Central memory CD4-positive, alpha-beta T cell (primary cell): ENCODE measurements around the gene YBX3.

Experiments used
- DNase-seq: peaks from one replicate; pipeline ENCODE4 v3.0.0; 2022

YBX3 gene

GRCh38 chr12:10668526-10668925, 54.6 kb downstream of the YBX3 start:
- no peak for DNase-seq

- DNase-seq, result no peak
Observed at GRCh38 chr12:10667581-10667980, 55.5 kb downstream of the YBX3 start.

GRCh38 chr12:10664499-10664898, 58.6 kb downstream of the YBX3 start:
- no peak for DNase-seq

DNA sequence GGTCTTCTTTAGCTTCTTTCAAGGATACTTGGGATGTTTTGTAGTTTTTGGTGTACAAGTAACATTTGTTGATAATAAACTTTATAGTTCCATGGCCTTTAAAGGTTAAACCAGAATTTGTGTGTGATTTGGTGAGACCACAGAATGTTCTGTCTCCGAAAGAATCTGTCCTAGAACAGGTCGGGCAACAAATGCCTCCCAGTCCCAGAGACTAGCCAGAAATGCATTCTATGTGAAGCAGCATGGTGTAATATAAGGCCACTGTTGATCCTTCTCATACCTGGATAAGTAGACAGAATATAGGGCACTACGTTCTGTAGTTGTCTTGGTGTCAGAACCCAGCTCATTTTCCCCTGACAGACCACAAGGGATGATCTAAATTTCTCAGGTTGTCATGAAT, 59.3 kb downstream of the YBX3 start:
- no peak for DNase-seq

DNA sequence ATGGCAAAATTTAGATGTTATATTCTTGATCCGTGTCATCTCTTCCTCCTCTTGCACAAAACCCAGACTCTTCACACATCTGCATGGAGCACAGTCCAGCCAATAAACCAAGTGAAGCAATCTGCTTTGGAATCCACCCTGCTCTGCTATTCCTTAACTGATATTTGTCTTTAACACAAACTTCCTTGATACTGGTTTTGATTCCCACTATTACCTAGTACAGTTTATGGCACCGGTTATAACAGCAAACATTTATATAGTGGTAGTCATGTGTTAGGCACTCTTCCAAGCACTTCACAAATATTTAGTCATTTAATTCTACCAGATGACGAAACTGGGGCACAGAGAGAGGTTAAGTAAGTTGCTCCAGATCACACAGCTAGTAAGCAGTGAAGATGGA, 61.8 kb downstream of the YBX3 start:
- no peak for DNase-seq

DNA sequence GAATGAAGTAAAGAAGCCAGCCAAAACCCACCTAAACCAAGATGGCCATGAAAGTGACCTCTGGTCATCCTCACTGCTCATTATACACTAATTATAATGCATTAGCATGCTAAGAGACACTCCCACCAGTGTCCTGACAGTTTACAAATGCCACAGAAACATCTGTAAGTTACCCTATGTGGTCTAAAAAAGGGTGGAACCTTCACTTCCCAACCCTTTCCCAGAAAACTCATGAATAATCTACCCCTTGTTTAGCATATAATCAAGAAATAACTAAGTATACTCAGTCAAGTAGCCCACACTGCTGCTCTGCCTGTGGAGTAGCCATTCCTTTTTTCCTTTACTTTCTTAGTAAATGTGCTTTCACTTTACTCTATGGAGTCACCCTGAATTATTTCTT, 69.1 kb downstream of the YBX3 start:
- DNase-seq, result no peak

DNA sequence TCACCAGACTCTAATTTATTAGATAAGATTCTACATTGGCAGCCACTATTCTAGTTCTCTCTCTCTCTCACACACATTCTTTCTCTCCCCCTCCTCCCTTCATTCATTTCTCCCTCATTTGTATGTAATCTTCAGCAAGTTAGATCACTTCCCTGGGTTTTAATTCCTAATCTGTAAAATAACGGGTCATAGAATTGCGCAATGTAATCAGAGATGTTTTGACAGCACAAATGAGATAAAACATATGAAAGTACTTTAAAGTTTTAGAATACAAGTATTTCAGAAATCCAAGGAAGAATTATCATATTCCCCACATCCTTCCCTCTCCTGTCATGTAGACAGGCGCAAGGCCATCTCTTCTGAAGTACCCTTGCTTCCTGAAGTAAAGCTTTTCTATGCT, 70.9 kb downstream of the YBX3 start:
- DNase-seq, result no peak
